Stimulated activated CD4-positive, alpha-beta T cell treated with anti-CD3 and anti-CD28 coated beads, TNF-alpha, amount 100 ng/mL, for 4 hours (primary cell): ENCODE data around the gene RBM20.

ENCODE experiments used
- DNase-seq, 3 experiments: peaks; one replicate each; pipeline ENCODE4 v3.0.0-alpha.2; 2020; ENCODE audit warnings: low read depth in 3 of 3

RBM20 gene

GRCh38 chr10:110735620-110736027 lies 91.5 kb downstream of the RBM20 start:
- no peak for DNase-seq

- DNase-seq = no peak
Observed at GRCh38 chr10:110737886-110738634, 93.9 kb downstream of the RBM20 start.

GRCh38 chr10:110739811-110740271 lies 95.7 kb downstream of the RBM20 start:
- no peak for DNase-seq

GRCh38 chr10:110742801-110743200 lies 98.7 kb downstream of the RBM20 start:
- no peak for DNase-seq

GRCh38 chr10:110744782-110745181 lies 100.6 kb downstream of the RBM20 start:
- no peak for DNase-seq

GRCh38 chr10:110746254-110746826 lies 102.2 kb downstream of the RBM20 start:
- peak in 2 of 3 experiments; percentile 13 to 17 for DNase-seq

- DNase-seq = no peak
Observed at GRCh38 chr10:110746969-110747608, 103.0 kb downstream of the RBM20 start.

- no peak for DNase-seq
Observed at GRCh38 chr10:110747609-110748464, 103.7 kb downstream of the RBM20 start.

GRCh38 chr10:110748970-110749369 lies 104.8 kb downstream of the RBM20 start:
- DNase-seq = no peak

- DNase-seq = no peak
Observed at GRCh38 chr10:110750931-110751330, 106.8 kb downstream of the RBM20 start.

- no peak for DNase-seq
Observed at GRCh38 chr10:110751850-110752249, 107.7 kb downstream of the RBM20 start.

GRCh38 chr10:110753462-110753861 lies 109.3 kb downstream of the RBM20 start:
- no peak for DNase-seq

GRCh38 chr10:110754375-110755105 lies 110.4 kb downstream of the RBM20 start:
- DNase-seq = no peak

GRCh38 chr10:110755781-110756180 lies 111.6 kb downstream of the RBM20 start:
- DNase-seq = no peak

- no peak for DNase-seq
Observed at GRCh38 chr10:110756876-110757275, 112.7 kb downstream of the RBM20 start.

GRCh38 chr10:110757586-110757985 lies 113.5 kb downstream of the RBM20 start:
- DNase-seq = no peak

- no peak for DNase-seq
Observed at GRCh38 chr10:110758128-110758765, 114.1 kb downstream of the RBM20 start.

GRCh38 chr10:110758898-110759297 lies 114.8 kb downstream of the RBM20 start:
- DNase-seq = no peak

GRCh38 chr10:110759523-110759922 lies 115.4 kb downstream of the RBM20 start:
- DNase-seq = no peak

GRCh38 chr10:110762109-110762848 lies 118.1 kb downstream of the RBM20 start:
- DNase-seq = no peak
